Neural cell (in vitro differentiated cells): ENCODE results near the gene ZMYND10.

Source experiments
- EP300 ChIP-seq: fragments of 450-650 bp; conservative IDR thresholded peaks from 2 replicates; pipeline ENCODE4 v1.6.1; 2014; ENCODE audit warnings: antibody characterized with exemption, mild to moderate bottlenecking, moderate library complexity; ENCODE audit not compliant: poor library complexity, severe bottlenecking
- EZH2 ChIP-seq: fragments of 200-600, 300-800 bp; shearing (Covaris generic), sonication (generic); IDR thresholded peaks from 2 replicates; pipeline ENCODE4 v1.6.1; 2014; ENCODE audit warnings: antibody characterized with exemption, low read length, borderline replicate concordance, mild to moderate bottlenecking; ENCODE audit not compliant: insufficient read depth, poor library complexity, severe bottlenecking
- POLR2AphosphoS5 ChIP-seq: IDR thresholded peaks from 2 replicates; pipeline ENCODE4 v1.6.1; 2012
- RAD21 ChIP-seq: fragments of 450-650 bp; conservative IDR thresholded peaks from 2 replicates; pipeline ENCODE4 v1.6.1; 2014; ENCODE audit warnings: antibody characterized with exemption, mild to moderate bottlenecking, moderate library complexity
- SMC3 ChIP-seq: fragments of 450-650 bp; conservative IDR thresholded peaks from 2 replicates; pipeline ENCODE4 v1.6.1; 2014; ENCODE audit warnings: antibody characterized with exemption, mild to moderate bottlenecking, moderate library complexity; ENCODE audit not compliant: poor library complexity
- TF ChIP-seq, protein P1 (sequence below): fragments of 450-650 bp; IDR thresholded peaks from 2 replicates; pipeline ENCODE4 v1.5.1; 2014; ENCODE audit warnings: antibody characterized with exemption, mild to moderate bottlenecking, moderate library complexity; ENCODE audit not compliant: poor library complexity, severe bottlenecking

DNA sequence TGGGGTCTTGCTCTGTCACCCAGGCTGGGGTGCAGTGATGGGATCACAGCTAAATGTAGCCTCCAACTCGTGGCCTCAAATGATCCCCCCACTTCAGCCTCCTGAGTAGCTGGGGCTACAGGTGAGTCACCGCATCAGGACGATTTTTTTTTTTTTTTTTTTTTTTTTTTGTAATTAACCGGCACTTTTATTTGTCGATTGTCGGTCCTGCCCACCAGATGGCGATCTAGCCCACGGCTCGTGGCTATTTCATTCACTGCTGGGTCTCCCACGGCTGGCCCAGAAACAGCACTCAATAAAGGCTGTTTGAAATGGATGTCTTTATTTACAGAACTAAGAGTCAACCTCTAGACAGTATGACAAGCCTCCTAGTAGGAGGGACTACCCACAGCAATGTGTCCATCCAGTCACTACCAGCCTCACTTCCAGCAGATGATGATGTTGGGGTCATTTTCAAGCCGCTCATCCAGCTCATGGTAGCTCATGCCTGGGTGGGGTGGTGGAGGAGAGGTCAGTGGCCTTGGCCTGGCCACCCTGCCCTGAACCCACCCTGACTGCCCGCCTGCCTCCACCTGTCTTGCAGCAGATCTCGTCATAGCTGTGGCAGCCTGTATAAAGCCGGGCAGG lies 1.8 kb upstream of the ZMYND10 start:
- TF ChIP-seq, protein P1, sequence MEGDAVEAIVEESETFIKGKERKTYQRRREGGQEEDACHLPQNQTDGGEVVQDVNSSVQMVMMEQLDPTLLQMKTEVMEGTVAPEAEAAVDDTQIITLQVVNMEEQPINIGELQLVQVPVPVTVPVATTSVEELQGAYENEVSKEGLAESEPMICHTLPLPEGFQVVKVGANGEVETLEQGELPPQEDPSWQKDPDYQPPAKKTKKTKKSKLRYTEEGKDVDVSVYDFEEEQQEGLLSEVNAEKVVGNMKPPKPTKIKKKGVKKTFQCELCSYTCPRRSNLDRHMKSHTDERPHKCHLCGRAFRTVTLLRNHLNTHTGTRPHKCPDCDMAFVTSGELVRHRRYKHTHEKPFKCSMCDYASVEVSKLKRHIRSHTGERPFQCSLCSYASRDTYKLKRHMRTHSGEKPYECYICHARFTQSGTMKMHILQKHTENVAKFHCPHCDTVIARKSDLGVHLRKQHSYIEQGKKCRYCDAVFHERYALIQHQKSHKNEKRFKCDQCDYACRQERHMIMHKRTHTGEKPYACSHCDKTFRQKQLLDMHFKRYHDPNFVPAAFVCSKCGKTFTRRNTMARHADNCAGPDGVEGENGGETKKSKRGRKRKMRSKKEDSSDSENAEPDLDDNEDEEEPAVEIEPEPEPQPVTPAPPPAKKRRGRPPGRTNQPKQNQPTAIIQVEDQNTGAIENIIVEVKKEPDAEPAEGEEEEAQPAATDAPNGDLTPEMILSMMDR: peak; percentile 80
- no peak for TF ChIP-seq POLR2AphosphoS5
- no peak for TF ChIP-seq EP300
- no peak for TF ChIP-seq EZH2
- peak; percentile 84 for TF ChIP-seq RAD21
- peak; percentile 90 for TF ChIP-seq SMC3
